Inflammatory macrophage treated with lipopolysaccharide for 1 hour (primary cell): ENCODE results near the gene KLK8.
"Not testable (repeated sequence)": the region's sequence is repeated elsewhere in the genome, so short reads cannot be mapped to it uniquely, and the experiment has no call there.

Source experiments
- DNase-seq, 2 donors: peaks; one replicate each; pipeline ENCODE4 v3.0.0-alpha.2; 2020 to 2022

The KLK8 gene

DNA sequence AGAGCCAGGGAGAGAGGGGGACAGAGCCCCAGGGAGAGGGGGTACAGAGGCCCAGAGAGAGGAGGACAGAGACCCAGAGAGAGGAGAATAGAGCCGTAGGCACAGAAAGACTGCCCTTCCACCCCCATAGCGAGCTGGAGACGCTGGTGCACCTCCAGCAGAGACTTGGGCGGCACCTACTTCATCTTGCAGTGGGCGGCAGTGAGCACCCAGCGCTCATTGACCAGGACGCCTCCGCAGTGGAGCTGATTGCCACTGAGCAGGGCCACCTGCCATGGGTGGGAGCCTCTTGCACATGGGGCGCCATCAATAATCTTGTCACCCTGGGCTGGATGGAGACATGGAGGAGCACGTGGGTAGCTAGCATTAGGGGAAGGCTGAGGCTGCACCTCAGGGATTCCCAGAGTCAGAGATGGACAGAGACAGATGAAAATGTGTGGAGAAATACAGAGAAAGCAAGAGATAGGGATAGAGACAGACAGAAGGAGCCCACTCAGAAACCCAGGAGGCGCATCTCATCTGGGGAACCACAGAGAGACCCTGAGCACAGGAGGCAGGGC is 19.7 kb downstream of the KLK8 start:
- no peak for DNase-seq

DNA sequence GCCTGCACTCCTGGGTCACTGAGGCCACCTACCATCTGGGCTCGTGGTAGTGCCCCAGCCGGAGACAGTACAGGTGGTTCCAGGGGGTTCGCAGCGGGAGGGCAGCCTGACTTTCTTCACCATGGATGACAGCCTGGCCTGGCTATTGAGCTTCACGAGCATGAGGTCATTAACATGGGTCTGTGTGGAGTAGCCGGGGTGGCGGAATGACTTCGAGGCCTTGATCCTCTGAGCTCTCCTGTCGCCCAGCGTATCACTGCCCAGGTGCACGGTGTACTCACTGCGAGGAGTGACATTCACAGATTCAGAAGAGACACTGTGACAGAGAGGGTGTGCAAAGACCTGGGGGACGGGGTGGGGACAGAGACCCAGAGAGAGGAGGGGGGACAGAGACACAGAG is 21.2 kb downstream of the KLK8 start:
- DNase-seq, result no peak

DNA sequence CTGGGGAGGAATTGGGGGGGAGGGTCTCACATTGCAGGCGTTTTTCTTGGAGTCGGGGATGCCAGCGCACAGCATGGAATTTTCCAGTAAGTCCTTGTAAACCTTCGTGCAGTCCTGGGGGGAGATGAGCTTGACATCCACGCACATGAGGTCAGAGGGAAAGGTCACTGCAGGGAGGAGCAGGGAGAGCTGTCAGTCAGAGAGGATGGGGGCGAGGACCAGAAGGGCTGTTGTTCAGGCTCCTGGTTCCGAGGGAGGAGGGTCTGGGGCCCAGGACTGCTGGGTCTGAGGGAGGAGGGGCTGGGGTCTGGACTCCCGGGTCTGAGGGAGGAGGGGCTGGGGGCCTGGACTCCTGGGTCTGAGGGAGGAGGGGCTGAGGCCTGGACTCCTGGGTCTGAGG is 21.6 kb downstream of the KLK8 start:
- DNase-seq, result no peak

DNA sequence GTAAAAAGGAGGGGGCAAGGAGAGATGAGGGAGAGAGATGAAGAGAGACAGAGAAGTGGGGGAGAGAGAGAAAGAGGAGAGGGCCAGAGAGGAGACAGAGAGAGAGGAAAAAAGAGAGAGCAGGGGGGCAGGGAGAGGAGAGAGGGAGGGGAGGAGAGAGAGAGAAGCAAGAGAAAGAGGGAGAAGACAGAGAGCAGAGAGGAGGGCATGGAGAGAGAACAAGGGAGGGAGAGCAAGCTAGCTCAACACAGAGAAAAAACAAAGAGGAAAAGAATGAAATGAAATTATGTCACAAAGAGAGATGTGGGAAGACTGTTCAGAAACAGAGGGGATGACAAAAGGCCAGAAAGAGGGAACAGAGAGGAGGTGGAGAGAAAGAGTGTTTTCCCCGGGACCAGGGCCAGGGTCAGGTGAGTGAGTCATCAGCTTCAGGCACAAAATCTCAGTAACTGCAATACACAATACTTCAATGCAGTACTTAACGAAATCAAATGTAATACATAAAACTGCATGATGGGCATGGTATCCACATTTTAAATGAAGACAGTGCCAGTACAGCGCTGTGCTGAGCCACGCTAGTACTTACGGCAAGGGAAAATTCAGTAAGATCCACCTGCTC is 22.5 kb downstream of the KLK8 start:
- DNase-seq, result no peak

DNA sequence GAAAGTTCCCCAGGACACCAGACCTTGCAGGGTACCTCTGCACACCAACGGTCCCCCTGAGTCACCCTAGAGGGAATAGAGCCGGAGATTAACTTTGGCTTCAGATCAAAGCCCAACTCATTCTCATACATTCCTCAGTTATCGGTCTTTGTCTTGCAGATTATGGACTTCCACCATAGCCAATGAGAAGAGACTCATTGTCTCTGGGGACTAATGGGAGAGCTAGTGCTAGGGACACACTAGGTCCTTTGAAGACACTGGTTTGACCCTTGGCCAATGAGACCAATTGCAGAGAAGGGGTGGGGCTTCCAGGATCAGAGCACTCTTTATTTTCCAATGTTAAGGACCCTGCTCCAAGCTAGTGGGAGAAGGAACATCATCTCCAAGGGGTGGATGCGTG is 23.8 kb downstream of the KLK8 start:
- no peak for DNase-seq

DNA sequence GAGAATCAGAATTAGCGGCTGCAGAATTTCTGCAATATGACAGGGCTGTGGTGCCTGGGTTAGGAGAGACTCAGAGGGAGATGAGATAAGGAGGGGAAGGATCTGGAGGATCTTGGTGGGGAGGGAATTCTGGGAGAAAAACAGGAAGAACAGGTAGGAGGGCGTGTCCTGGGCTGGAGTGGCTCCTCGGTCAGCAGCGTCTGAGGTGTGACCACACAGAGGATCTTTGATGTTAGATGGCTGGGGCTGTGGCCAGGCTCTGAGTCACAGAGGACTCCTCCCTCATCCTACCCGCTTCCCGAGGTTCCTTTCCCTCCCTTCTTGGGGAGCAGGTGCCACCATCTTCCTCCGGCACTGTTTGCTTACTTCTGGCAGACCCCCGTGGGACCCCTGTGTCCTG is 25.6 kb downstream of the KLK8 start:
- no peak for DNase-seq

DNA sequence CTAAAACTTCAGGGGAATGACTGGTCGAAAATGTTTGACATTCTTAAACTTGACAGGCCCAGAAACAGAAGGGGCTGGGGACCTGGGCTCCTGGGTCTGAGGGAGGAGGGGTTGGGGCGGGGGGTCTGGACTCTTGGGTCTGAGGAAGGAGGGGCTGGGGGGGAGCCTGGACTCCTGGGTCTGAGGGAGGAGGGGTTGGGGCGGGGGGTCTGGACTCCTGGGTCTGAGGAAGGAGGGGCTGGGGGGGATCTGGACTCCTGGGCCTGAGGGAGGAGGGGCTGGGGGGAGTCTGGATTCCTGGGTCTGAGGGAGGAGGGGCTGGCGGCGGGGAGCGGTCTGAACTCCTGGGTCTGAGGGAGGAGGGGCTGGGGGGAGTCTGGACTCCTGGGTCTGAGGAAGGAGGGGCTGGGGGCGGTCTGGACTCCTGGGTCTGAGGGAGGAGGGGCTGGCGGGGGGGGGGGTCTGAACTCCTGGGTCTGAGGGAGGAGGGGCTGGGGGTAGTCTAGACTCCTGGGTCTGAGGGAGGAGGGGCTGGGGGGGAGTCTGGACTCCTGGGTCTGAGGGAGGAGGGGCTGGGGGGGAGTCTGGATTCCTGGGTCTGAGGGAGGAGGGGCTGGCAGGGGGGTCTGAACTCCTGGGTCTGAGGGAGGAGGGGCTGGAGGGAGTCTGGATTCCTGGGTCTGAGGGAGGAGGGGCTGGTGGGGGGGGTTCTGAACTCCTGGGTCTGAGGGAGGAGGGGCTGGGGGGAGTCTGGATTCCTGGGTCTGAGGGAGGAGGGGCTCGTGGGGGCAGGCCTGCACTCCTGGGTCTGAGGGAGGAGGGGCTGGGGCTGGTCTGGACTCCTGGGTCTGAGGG is 26.5 kb downstream of the KLK8 start:
- DNase-seq, result no peak

DNA sequence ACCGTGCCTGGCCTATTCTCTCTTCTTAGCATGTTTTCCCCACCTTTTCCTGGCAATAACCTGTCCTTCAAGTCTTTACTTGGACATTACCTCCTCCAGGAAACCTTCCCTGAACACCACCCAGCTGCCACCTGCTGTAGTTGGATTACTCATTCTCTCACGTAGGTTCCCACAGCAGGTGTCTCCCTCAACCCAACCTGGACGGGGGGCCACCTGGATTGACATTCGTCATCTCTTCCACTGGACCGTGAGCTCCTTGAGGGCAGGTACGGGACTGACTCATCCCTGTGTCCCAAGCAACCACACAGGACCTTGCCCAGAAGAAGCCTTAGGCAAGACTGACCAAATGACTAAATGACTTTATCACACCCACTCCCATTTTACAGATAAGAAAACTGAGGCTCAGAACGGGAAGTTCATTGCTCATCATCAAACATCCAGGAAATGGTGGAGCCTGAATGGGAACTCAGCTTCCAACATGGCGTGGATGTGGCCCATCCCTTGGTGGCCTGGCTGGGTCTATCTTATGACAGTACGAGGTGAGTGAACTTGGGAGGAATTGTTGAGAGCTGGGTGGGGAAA is 28.5 kb downstream of the KLK8 start:
- DNase-seq, result no peak

DNA sequence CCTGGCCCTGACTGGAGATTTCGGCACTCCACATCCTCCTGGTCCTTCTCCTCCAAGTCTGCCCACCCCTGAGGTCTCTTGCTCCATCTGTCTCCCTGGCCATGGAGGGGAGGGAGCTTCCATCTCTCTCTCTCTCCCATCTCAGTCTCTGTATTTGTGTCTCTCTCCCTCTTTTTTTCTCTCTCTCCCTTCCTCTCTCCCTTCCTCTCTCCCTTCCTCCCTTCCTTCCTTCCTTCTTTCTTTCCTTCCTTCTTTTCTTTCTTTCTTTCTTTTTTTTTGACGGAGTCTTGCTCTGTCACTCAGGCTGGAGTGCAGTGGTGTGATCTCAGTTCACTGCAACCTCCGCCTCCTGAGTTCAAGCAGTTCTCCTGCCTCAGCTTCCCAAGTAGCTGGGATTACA is 31.6 kb downstream of the KLK8 start:
- not testable (repeated sequence) for DNase-seq

DNA sequence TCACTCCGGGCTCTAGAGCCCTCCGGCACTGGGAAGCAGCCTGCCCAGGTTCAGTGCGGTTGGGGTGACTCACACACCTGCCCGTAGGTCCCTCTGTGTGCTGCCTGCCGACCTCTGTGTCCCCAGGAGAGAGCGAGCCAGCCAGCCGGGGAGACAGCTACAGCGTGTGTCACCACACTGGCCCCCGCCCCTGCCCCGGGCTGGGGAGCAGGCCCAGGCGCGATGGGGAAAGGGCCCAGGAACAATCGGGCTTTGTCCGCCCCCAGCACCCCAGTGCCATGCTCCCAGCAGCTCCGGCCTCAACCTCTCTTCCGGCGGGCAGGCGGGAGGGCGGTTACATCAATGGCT is 32.0 kb downstream of the KLK8 start, which contains the start of gene KLK6:
Gene KLK6, minus strand, starts transcription at position 179 of the 348 bp plus-strand sequence. CDS start 1,487 bp downstream, outside the sequence.
- no peak for DNase-seq

DNA sequence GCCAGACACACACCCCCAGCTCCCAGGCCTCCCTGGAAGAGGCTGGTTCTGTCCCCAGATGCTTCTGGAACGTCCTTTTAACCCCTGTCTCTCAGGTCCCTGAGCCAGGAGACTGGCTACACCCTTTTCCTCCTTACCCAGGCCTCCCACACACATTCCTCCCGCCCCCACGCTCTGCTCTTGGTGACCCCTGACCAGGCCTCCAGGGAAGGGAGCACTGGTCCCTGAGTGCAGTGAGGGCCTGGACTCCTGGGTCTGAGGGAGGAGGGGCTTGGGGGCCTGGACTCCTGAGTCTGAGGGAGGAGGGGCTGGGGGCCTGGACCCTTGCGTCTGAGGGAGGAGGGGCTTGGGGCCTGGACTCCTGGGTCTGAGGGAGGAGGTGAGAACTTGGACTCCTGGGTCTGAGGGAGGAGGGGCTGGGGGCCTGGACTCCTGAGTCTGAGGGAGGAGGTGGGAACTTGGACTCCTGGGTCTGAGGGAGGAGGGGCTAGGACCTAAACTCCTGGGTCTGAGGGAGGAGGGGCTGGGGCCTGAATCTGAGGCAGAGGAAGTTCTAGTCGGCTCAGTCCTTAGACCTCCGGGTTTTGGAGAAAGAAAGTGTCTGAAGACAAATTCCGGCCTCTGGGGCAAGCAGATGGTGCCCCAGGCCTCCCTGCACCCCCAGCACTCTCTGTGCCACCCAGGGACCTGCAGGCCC is 32.5 kb downstream of the KLK8 start:
- DNase-seq, result no peak

DNA sequence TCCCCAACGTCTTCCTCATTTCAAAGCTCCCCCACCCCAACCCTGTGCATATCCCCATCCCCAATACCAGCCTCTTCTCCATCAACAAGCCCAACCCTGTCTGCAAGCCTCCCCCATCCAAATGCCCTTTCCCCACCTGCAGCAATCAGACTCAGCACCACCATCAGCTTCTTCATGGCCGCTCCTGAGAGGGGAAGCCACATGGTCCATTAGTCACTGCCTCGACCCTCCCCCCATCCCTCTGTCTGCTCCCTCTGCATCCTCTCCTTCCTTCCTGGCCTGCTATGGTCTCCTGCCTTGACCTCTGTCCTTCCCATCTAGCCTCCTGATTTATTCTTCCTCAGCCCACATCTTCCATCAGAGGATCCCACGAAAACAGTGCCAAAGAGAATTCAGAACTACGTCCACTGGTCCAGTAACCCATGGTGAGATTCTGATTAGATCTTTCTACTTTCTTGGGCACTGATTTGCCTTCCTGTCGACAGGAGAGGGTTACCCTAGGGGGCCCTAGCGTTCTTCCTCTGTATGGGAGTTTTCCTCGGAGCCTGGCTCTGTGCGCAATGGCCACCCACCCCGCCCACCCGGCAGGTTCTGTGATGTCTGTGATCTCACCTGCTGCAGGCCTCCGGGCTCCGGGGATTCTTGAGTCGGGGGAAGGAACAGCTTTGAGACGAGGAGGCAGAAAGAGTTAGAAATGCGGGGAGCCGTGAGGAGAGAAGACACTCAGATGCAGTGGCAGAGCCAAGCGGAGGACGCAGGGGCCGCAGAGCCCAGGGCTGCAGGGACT is 33.3 kb downstream of the KLK8 start:
- DNase-seq, result no peak

DNA sequence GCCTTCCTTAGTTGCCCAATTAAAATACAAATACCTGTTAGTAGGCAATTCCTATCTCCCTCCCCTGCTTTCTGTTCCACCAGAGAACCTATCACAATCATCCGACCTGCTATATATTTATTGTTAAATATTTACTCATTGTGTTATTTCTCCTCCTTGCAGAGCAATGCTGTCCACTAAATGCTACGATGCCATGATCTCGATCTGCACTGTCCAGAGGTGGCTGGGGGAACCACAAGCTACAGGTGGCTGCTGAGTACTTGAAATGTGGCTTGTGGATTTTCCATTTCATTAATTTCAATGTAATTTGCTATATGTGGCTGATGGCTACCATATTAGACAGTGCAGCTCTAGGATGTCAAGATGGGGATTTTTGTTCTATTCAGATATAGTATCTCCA is 37.1 kb downstream of the KLK8 start:
- no peak for DNase-seq

DNA sequence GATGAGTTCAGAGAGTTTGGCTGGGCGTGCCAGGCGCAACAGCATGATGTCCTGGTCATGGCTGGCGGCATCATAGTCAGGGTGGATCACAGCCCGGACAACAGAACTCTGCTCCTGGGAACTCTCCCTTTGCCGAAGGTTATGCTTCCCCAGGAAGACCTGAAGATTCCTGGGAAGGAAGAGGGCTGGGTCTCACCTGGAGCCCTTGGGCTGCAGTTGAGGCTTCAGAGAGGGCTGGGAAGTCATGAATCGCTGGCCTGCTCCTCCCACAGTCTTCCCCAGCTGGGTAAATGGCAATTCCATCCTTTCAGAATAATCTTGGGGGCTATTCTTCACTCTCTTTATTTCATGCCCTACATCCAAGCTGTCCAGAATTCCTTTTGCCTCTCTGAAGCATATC is 38.0 kb downstream of the KLK8 start:
- DNase-seq, result no peak

DNA sequence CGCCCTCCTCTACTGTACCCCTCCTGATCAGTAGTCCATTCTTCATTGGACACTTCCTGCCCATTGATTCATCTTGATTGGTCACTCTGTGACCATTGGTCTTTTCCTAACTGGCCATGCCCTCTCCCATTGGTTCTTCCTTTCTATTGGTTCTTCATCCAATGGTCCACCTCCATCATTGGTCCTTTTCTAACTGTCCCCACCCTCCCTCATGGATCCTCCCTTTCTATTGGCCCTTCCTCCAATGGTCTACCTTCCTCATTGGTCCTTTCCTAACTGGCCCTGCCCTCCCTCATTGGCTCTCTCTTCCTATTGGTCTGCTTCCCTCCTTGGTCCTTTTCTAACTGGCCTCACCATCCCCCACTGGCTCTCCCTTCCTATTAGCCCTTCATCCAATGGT is 39.2 kb downstream of the KLK8 start:
- no peak for DNase-seq

DNA sequence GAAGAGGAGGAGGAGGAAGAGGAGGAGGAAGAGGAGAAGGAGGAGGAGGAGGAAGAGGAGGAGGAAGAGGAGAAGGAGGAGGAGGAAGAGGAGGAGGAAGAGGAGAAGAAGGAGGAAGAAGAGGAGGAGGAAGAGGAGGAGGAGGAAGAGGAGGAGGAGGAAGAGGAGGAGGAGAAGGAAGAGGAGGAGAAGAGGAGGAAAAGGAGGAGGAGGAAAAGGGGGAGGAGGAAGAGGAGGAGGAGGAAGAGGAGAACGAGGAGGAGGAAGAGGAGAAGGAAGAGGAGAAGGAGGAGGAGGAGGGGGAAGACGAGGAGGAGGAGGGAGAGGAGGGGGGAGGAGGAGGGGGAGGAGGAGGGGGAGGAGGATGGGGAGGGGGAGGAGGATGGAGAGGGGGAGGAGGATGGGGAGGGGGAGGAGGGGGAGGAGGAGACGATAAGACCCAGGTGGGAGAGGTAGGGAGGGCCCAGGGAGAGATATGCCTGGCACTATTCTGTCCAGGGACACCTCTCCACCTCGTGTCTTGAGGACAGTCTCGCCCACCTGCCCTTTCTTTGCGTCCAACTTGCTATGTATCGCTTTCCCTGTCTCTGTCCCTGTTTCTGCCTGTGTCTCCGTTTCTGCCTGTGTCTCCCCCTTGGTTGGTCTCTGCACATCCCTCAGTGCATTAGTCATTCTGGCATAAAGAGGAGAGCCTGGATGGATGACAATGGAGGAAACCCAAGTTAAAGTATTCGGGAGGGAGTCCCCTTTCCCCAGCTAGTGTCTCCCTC is 41.5 kb downstream of the KLK8 start:
- no peak for DNase-seq

DNA sequence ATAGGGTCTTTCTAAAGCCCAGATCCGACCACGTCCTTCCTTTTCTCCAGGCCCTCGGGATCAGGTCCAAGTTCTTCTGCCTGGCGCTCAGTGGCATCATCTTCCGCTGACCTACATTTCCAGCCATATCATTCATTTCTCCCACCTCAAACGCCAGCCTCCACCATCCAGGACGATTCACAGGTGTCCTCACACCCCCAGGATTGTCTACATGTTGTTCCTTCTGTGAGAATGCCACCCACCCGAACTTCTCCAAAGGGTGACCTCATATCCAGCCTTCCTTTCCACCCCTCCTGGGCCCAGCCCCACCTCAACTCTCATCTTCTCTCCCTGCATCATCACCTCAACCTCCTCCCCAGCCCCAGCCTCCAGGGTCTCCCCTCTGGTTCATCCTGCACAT is 43.8 kb downstream of the KLK8 start:
- DNase-seq, result no peak

DNA sequence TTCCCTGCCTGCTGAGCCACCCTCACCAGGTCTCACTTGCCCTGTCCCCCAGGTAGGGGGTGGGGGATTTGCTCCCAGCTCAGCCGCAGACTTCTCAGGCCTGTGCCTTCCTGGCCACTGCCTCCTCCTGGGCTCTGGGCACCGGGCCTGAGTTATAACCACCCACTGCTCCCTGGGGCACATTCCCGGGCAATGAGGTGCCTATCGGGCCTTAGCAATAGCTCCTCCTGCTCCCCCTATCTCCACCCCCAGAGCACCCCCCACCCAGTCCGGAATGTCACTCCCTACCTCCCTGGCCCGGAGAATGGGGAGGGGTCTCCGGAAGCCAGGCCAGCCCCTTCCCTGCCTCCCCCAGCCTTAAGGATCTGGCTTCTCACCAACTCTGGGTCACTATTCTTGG is 48.5 kb downstream of the KLK8 start, which contains the start of gene KLK5:
Gene KLK5, minus strand, starts transcription at position 129 of the 400 bp plus-strand sequence. CDS start 381 bp downstream, outside the sequence.
- no peak for DNase-seq

DNA sequence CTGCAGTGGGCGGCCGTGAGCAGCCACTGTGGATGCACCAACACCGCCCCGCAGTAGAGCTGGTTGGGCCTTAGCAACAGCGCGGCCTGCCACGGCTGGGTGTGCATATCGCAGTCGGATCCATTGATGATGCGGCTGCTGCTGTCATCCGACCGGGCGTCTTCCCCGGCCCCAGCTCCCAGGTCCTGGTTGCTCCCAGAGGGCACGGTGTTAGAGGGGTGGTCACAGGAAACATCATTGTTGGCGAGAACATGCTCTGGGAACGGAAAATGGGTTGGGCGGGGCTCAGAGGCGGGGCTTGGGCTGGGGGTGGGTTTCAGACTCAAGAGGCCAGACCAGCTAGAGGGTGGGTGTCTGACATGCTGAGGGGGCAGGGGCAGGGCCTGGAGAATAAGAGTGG is 51.5 kb downstream of the KLK8 start:
- no peak for DNase-seq

DNA sequence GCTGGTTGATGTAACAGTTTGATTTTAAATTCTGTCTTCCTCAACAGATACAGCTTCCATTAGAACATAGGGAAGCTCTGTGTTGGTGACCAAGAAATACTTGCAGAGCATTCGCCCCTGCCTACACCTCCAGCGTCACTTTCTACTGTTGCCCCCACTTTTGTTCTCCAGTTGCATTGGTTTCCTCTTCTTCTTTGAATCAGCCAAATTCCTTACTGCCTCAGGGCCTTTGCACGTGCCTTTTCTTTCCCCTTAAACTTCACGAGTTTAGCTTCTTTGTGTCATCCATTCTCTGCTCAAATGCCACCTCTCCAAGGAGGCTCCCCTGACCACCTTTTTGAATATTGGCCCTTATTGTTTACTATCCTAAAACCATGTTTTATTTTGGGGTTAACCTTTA is 54.3 kb downstream of the KLK8 start:
- no peak for DNase-seq
